Measurements from ENCODE around the gene UBIAD1. TPM values are rescaled to one million over a fixed set of nuclear protein-coding genes. Genes with fewer than 3 reads are reported as not detected.

UBIAD1 gene
- total and polyA plus RNA-seq, 10 of the 15 experiments (the other 5 are each of a cell fraction or from before 2014, with no cell fraction given), result 4.5 to 23.8 (median 16.0) TPM

- no peak for TF ChIP-seq REST (IDR thresholded peaks at IDR 0.05; ENCODE audit: low read depth, low read length)
- TF ChIP-seq SRF (IDR thresholded peaks at IDR 0.05; ENCODE audit: low read depth in 2 of 2, low read length in 2 of 2), result peak in 1 of 2 experiments; percentile 88; a peak in 3 of 4 replicates
- TF ChIP-seq PAX5 (IDR thresholded peaks at IDR 0.05; ENCODE audit: borderline replicate concordance, low read depth, low read length), result peak; percentile 31; the same call in 1 of the 2 replicates
- peak; percentile 61 for TF ChIP-seq ATF7 (IDR thresholded peaks at IDR 0.05; ENCODE audit: low read depth)
- no peak for TF ChIP-seq MEF2A (IDR thresholded peaks at IDR 0.05; ENCODE audit: insufficient read depth, low read depth, low read length)
- TF ChIP-seq HCFC1 (IDR thresholded peaks at IDR 0.05; ENCODE audit: low read length), result peak; percentile 90
- peak; percentile 96 for TF ChIP-seq CHD2 (IDR thresholded peaks at IDR 0.05; ENCODE audit: borderline replicate concordance, low read depth, low read length)
- no peak for TF ChIP-seq CBX3 (IDR thresholded peaks at IDR 0.05; ENCODE audit: borderline replicate concordance, low read depth)
- peak; percentile 74; the same call in 1 of the 2 replicates for TF ChIP-seq ELK1 (IDR thresholded peaks at IDR 0.05; ENCODE audit: low read depth, low read length)
- TF ChIP-seq ZNF592 (IDR thresholded peaks at IDR 0.05), result no peak
- TF ChIP-seq KLF5 (IDR thresholded peaks at IDR 0.05; ENCODE audit: partially characterized antibody), result peak; percentile 95
- TF ChIP-seq SUZ12 (IDR thresholded peaks at IDR 0.05; ENCODE audit: unreplicated experiment), result no peak
- TF ChIP-seq CHD4 (IDR thresholded peaks at IDR 0.05), result no peak
- TF ChIP-seq BCLAF1 (IDR thresholded peaks at IDR 0.05), result no peak
- no peak for TF ChIP-seq SIN3A (IDR thresholded peaks at IDR 0.05; ENCODE audit: low read depth, low read length)
- TF ChIP-seq CBFB (IDR thresholded peaks at IDR 0.05; ENCODE audit: low read depth), result no peak
Measured at GRCh38 chr1:11262171-11263049, 10.6 kb upstream of the UBIAD1 start, which contains the start of gene MTOR (continued).

Measured in GM12878 (cell line).